Liver (tissue), 3 donors: ENCODE measurements around the gene BAHCC1.

Experiments used
- FOXA1 ChIP-seq: IDR thresholded peaks from 2 replicates; pipeline ENCODE4 v1.6.1; 2016; ENCODE audit warnings: antibody characterized with exemption
- GABPA ChIP-seq, 2 donors: IDR thresholded peaks in 1 of 2; conservative IDR thresholded peaks in 1 of 2; 2 replicates each; pipeline ENCODE4 v1.6.1; 2016; ENCODE audit warnings: antibody characterized with exemption in 2 of 2, mild to moderate bottlenecking in 1 of 2, moderate library complexity in 1 of 2
- JUND ChIP-seq, 2 donors: IDR thresholded peaks; 2 replicates each; pipeline ENCODE4 v1.6.1; 2016; ENCODE audit warnings: antibody characterized with exemption in 2 of 2
- TAF1 ChIP-seq: conservative IDR thresholded peaks from 2 replicates; pipeline ENCODE4 v1.6.1; 2016; ENCODE audit warnings: antibody characterized with exemption, mild to moderate bottlenecking
- YY1 ChIP-seq: IDR thresholded peaks from 2 replicates; pipeline ENCODE4 v1.6.1; 2016; ENCODE audit warnings: antibody characterized with exemption, mild to moderate bottlenecking
- TF ChIP-seq, protein P1 (sequence below): IDR thresholded peaks from 2 replicates; pipeline ENCODE4 v1.6.1; 2016; ENCODE audit warnings: antibody characterized with exemption
- TF ChIP-seq, protein P2 (sequence below): fragments of 150-350 bp; IDR thresholded peaks from 2 replicates; pipeline ENCODE4 v1.5.1; 2017; ENCODE audit warnings: improper control_type of control experiment, low read depth, low read length; ENCODE audit not compliant: missing input control
- TF ChIP-seq, protein P3 (sequence below): IDR thresholded peaks from 2 replicates; pipeline ENCODE4 v1.6.1; 2016; ENCODE audit warnings: antibody characterized with exemption
- donor health status: healthy.
- donor health status: healthy.

DNA sequence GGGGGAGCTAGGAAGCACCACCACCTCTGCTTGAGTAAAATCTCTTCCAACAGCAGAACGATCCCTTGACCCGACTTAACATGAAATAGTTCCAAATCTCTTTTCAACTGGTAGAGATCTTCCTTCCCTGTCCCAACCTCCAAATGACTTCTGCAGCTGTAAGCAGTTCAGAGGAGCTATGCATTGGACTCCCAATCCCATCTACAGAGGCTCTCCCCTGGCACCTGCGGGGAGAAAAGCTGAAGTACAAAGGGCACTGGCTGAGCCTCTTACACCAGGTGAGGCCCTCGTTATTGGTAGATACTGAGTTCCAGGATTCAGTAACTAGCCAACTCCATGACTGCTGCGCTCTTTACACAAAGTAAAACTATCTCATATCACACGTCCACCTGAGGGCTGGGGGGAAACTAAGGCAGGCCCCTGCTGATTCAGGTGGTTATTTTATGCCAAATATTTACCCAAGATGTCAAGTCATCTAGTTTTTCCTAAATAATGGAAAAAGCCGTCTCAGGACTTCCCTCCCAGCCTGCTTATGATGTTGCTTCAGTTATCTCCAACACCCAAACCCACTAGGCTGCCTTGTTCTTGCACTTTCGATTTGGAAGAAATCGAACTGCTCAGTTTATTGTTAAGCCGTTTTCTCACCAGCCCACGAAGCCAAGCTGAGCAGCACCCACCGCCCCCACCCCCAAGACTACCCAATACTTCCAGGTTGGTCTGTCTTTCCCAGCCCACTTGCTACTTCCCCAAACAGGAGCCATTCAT, 114.1 kb downstream of the BAHCC1 start:
- TF ChIP-seq, protein P1, sequence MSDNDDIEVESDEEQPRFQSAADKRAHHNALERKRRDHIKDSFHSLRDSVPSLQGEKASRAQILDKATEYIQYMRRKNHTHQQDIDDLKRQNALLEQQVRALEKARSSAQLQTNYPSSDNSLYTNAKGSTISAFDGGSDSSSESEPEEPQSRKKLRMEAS = no peak
- TF ChIP-seq JUND (IDR thresholded peaks at IDR 0.05) (no peak), TAF1 (no peak), YY1 (no peak), GABPA (IDR thresholded peaks at IDR 0.05 in 1 of 2, conservative IDR thresholded peaks at IDR 0.05 in 1 of 2) (no peak), FOXA1 (no peak)
- TF ChIP-seq, protein P2, sequence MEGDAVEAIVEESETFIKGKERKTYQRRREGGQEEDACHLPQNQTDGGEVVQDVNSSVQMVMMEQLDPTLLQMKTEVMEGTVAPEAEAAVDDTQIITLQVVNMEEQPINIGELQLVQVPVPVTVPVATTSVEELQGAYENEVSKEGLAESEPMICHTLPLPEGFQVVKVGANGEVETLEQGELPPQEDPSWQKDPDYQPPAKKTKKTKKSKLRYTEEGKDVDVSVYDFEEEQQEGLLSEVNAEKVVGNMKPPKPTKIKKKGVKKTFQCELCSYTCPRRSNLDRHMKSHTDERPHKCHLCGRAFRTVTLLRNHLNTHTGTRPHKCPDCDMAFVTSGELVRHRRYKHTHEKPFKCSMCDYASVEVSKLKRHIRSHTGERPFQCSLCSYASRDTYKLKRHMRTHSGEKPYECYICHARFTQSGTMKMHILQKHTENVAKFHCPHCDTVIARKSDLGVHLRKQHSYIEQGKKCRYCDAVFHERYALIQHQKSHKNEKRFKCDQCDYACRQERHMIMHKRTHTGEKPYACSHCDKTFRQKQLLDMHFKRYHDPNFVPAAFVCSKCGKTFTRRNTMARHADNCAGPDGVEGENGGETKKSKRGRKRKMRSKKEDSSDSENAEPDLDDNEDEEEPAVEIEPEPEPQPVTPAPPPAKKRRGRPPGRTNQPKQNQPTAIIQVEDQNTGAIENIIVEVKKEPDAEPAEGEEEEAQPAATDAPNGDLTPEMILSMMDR = no peak
- TF ChIP-seq, protein P3, sequence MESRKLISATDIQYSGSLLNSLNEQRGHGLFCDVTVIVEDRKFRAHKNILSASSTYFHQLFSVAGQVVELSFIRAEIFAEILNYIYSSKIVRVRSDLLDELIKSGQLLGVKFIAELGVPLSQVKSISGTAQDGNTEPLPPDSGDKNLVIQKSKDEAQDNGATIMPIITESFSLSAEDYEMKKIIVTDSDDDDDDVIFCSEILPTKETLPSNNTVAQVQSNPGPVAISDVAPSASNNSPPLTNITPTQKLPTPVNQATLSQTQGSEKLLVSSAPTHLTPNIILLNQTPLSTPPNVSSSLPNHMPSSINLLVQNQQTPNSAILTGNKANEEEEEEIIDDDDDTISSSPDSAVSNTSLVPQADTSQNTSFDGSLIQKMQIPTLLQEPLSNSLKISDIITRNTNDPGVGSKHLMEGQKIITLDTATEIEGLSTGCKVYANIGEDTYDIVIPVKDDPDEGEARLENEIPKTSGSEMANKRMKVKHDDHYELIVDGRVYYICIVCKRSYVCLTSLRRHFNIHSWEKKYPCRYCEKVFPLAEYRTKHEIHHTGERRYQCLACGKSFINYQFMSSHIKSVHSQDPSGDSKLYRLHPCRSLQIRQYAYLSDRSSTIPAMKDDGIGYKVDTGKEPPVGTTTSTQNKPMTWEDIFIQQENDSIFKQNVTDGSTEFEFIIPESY = no peak
